SIG-M5 treated with dmso at 0.1 percent for 504 hours (cell line): ENCODE results near the gene ZNF672.
"Not testable (repeated sequence)": the region's sequence is repeated elsewhere in the genome, so short reads cannot be mapped to it uniquely, and the experiment has no call there.

Experiments used
- DNase-seq: peaks from one replicate; lab custom pipeline; 2025; ENCODE audit not compliant: unreplicated experiment; lab: John Stamatoyannopoulos, UW

Gene ZNF672

DNA sequence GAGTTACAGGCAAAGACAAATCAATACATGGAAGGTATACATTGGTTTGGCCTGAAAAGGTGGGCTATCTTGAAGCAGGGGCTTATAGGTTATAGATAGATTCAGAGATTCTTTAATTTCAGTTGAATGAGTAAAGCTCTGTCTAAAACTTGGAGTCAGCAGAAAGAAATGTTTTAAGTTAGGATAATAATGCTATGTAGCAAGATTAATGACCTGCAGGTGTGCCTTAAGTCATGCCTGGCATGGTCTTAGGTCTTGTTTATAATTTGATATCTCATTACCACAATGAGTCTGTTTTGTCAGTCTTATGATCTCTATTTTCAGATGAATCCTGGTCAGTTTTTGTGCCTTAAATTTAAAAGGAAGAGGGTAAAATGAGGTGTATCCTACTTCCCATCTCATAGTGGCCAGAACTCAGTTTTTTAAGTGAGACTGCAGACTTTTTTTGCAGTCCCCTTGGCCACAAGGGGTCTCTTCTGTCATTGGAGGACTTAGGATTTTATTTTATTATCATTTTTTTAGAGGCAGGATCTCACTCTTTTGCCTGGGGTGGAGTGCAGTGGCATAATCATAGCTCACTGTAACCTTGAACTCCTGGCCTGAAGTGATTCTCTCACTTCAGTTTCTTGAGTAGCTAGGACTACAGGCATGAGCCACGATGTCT lies 46.7 kb downstream of the ZNF672 start:
- no peak for DNase-seq

DNA sequence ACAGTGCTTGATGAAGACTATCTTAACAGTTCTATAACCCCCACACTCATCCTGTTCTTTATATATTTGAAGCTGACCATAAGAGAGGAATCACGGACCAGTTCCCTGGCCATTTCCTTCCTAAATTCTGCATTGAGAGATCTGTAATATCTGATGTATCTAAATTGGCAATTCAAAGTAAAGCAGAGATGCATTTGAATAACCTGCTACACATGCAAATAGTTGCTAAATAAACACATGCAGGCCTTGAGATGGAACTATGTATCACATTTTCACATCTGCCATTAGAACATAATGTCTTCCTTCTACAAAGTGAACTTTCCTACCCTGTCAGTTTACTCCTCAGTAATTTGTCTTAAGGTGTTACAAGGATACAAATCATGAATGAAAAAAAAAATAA lies 47.6 kb downstream of the ZNF672 start:
- no peak for DNase-seq

DNA sequence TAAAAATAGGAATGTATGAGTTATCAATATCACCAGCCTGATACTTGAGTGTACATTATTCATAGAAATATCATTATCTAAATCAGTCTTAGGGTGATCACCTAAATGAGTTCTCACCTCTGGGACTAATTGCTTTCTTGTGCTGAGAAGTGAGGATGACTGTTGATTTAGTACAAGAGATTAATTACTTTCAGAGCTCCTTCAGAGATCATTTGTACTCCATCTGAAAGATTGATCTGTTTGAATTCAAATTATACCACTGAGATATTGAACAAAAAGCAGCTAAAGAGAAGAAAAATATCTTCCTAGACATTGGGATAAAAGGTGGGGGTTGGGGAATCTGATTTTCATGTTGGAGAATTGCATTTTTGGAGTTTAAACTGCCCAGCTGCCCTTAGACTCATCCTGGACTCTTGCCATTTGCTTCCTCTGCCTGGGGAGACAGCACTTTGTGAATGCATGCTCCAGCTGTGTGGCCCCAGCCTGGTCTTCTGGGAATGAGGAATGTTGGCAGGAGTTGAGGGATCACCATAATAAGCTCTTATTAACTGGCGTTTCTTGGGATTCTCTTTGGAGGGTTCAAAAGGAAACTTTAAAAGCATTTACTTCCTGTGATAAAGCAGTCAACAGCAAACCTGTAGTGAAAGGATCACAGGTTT lies 48.3 kb downstream of the ZNF672 start:
- no peak for DNase-seq

DNA sequence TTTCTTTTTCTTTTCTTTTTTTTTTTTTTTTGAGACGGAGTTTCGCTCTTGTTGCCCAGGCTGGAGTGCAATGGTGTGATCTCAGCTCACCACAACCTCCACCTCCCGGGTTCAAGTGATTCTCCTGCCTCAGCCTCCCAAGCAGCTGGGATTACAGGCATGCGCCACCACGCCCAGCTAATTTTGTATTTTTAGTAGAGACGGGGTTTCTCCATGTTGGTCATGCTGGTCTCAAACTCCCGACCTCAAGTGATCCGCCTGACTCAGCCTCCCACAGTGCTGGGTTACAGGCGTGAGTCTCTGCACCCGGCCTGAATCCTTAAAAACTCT lies 51.9 kb downstream of the ZNF672 start:
- not testable (repeated sequence) for DNase-seq

DNA sequence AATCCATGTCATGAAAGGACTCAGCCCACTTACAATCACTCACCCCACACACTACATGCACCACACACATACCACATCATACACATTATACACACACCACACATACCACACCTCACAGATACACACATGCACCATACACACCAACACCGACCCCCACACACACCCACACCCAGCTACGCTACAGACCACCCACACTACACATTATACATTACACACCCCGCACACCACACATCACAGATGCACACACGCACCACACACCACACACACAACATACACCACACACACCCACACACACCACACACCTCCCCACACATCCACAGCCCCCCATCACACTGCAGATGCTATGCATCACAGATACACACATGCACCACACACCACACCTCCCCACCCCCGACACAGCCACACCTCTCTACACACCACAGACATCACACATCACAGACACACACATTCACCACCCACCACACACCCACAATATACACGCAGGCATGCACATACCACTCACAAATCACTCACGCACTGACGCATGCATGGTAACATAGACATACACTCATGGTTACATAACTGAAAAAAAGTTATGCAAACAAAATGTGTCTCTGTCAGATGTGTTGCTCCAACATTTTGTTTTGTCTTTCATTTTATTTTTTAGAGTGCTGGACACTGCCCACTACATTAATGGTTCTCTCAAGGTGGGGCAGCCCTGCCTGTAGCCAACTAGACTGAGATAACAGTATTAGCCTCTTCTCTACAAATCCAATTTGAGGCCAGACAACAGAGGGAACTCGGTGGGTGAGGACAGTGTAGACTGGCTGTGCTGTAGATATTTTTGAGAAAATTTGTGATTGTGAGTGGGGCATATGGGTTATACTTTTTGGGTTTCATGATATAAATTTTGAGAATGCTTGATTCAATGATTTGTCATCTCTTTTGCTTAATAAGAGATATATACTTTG lies 52.8 kb downstream of the ZNF672 start:
- no peak for DNase-seq

DNA sequence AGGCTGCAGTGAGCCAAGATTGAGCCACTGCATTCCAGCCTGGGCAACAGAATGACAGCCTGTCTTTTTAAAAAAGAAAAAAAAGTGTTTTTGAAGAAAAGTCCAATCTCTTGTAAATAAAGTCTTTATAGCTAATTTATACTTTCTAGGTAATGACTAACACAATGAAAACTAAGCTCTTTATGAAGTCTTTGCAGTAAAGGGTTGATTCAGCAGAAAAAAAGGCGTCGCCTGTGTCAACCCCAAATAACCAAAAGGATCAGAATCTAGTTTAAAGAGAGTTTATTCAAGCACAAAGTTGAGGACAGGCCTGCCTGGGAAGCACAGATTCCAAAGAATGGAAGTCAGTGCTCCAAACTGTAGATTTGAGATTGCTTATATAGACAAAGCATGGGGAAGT lies 53.7 kb downstream of the ZNF672 start:
- DNase-seq: no peak

DNA sequence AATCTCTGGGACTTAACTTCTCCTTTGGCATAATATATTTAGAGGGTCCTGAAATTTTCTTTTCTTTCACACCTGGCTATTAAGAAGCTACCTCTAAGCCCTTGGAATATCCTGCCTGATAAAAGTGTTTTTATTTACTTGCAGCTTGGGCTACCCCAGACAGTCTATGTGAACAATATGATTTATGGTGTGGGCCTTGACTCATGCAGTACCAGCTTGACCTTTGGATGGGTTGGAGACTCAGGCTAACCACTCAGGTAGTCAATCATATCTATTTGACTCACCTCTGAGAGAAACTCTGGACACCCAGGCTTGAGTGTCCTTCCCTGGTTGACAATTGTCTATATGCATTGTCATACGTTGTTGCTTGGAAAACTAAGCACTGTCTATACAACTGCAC lies 54.6 kb downstream of the ZNF672 start:
- no peak for DNase-seq

DNA sequence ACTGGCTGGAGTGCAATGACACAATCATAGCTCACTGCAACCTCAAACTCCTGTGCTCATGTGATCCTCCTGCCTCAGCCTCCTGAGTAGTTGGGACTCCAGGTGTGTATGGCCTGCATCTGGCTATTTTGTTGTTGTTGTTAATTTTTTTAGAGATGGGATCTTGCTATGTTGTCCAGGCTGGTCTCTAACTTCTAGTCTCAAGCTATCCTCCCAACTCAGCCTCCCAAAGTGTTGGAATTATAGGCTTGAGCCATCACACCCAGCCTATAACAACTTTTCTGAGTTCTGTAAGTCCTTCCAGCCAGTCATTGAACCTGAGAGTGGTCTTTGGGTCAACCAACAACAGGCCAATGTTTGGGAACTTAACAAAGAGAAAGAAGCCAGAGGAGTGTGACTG lies 56.8 kb downstream of the ZNF672 start:
- no peak for DNase-seq

DNA sequence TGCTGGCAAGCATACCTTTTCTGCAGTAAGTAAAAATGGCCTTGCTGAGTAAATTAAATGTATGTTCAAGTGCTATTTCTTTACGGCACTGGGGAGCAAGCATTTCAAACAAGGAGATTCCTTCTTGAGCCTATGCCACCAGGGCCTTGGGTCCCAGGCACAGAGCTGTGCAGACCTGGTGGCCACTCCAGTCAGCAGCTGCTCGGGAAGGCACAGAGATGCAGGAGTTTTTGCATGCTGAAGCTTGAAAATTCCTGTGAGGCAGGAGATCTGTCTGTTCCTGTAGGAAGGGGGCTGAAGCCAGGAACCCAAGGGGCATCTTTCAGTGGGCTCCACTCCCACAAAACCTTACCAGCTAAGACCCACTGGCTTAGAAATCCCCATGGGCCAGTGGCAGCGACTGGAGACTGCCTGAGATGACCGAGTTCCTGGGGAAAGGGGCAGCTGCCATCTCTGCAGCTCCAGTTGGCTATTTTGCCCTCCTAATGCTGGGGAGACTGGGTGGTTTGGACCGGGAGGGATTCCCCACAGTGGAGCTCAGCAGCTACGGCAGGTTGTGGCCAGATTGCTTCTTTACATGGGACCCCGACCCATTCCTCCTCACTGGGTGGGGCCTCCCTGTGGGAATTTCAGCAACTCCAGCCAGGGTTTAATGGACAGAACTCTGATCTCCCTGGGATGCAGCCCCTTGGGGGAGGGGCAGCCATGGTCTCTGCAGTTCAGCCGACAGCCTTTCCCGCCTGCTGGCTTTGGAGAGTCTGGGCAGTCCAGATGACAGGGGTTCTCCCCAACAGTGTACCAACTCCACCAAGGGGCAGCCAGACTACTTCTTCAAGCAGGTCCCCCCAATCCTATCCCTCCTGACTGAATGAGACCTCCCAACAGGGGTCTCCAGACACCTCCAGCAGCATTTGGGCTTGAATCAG lies 59.7 kb downstream of the ZNF672 start:
- no peak for DNase-seq
